HG02870 (cell line): ENCODE data around the gene KCNIP2.

Experiments used
- ATAC-seq: cut with Tn5 transposase; IDR thresholded peaks from one replicate; pipeline ENCODE4 v1.9.1; 2021; ENCODE audit warnings: mild to moderate bottlenecking, moderate library complexity; ENCODE audit not compliant: unreplicated experiment

KCNIP2 gene

GRCh38 chr10:101785801-101786200 is 57.8 kb downstream of the KCNIP2 start:
- no peak for ATAC-seq

GRCh38 chr10:101784558-101784957 is 59.0 kb downstream of the KCNIP2 start:
- ATAC-seq, result no peak

- ATAC-seq, result no peak
These were observed 59.9 kb downstream of the KCNIP2 start for GRCh38 chr10:101783736-101784118.

DNA sequence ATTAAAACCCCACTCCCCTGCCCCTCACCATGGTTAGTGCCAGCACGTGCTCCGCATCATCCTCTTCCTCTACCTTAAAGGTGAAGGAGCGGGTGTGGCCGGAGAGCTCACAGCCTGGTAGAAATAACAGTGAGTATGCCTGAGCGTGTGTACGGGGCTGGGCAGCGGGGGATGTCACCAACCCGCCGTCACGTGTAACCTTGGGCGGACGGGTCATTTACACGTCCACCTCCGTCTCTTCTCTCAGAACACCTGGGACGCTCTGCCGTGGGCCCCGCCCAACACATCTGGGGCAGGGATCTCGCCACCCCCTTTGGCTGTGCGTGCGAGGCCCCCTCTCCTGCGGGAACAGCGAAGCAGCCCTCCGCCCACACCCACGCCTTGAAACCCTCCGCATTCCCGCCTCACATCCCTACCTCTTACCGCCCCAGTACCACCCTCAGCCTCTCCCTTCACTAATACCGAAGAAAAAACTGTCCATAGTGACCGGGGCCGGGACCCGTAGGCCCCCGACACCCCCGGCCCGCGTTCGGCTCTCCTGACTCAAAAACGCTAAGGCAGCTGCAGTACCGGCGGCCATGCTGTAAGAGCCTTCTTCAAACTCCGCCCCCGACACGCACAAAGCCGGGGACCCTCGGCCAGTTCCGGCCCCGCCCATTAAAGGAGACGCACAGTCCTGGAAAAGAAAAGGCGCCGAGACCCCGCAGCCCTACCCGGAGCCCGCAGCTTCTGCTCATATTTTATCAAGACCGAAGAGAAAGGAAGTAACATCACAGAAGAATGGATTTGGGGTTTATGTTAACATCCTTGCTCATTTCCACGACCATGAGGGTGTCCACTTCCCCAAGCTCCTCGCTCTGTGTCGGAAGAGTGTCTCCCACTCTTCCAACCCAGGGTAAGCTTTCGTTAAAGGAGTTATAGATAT is 60.5 kb downstream of the KCNIP2 start, which contains the start of gene NPM3:
TSS of gene NPM3 (minus strand) at position 636 of the 925 bp plus-strand sequence. CDS start at position 580, 56 bp downstream.
- peak; percentile 52 for ATAC-seq

DNA sequence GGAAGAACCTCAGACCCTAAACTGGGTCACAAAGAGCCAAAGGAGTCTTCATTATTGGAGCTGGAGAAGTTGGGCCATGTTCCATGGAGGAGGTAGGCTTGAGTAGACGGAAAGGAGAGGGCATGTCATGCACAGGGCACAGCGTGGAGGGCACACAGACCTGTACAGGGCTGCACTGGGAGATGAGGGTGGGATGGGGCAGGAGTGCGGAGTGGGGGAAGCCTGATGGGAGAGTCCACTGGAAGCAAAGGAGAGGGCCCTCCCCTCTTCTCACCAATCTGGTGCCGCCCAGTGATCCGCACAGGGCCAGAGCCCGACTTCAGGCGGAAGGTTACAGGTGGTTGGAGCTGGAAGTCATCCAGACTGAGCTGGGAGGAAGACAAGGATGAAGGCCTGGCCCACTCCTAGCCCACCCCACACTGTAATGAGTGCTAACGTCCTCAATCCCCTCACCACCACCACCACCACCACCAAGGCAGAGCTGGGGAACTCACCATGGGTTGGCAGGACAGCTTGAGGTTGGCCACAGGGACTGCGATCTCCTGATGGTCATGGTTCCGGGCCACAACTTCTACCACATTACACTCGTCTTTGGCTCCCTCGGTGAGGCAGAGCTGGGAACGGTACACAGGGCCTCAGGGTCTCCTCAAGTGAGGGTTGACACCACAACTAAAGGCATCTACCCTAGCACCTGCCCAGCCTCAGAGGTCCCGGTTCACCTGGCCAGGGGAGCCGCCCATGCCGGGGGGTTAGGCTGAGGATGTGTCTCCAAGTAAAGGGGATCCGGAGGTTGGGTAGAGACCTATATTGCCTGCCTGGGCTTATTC is 61.4 kb downstream of the KCNIP2 start:
- ATAC-seq, result no peak

DNA sequence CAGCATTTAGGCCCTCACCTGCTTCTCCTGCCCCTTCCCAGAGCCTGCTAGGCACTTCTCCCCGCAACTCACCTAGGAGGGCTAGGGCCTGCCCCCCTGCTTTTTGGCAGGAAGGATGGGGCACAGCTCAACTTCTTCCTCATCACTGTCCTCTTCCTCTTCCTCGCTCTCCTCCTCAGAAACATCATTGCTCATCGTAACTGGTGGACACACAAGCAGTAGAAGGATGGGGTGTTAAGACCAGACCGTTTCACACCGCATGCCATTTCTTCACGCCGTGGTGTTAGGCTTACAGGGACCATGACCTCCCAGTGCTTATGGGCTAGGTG is 62.0 kb downstream of the KCNIP2 start:
- ATAC-seq, result no peak

- no peak for ATAC-seq
These were observed 62.6 kb downstream of the KCNIP2 start for GRCh38 chr10:101780818-101781654.

DNA sequence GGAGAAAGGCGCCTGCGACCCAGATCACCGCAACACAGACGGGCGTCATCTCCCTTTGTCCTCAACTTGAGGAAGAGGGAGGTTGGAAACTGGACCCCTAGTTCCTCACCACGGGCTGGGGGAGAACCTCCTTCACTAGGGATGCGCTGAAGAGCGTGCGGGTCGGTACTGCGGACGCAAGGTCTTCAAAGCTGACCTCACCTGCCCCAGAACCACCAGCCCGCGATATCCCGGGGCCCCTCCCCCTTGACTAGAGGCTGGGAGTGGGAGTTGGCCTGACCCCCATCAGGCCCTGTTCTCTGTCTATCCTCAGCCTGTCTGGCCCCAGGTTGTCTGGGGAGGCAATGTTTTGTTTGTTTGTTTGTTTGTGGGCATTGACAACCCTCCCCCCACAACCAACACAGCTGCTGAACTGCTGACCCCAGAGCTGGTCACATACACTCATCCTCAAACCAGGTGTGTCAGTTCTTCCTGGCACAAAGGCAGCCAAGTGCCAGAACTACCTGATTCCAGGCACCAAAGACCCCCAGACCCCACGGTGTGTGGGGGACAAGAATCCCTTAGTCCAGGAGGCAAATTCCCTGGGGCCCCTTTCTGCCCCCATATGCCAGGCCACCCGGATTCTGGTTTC is 63.3 kb downstream of the KCNIP2 start:
- no peak for ATAC-seq

DNA sequence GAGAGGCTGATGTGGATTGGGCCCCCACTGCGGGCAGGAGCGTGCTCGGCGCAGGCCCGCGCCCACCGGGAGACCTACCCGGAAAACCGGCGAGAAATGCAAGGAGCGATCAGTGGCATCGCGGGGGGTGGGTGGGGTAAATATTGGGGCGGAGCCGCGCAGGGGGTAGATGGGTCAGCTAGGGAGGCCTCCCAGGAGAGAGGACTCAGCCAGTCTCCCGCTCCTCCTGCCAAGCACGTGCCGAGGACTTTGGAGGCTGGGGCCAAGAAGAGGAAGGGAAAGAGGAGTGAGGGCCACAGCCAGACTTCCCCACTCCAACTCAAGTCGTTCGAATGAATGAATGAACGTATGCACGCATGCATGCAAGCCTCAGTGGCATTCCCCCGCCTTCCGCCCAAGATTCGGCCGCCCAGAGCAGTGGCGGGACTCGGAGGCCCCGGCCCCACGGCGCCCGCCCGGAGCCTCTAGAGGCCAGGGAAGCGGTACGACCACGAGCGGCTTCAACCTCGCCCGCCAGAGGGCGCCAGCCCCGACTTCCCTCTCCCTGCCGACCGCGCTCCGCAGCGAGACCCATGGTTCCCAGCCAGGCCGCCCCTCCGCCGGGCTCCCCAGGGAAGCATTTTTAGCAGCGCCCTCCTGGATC is 63.9 kb downstream of the KCNIP2 start:
- ATAC-seq, result peak; percentile 38

GRCh38 chr10:101778781-101779543 is 64.6 kb downstream of the KCNIP2 start:
- no peak for ATAC-seq

DNA sequence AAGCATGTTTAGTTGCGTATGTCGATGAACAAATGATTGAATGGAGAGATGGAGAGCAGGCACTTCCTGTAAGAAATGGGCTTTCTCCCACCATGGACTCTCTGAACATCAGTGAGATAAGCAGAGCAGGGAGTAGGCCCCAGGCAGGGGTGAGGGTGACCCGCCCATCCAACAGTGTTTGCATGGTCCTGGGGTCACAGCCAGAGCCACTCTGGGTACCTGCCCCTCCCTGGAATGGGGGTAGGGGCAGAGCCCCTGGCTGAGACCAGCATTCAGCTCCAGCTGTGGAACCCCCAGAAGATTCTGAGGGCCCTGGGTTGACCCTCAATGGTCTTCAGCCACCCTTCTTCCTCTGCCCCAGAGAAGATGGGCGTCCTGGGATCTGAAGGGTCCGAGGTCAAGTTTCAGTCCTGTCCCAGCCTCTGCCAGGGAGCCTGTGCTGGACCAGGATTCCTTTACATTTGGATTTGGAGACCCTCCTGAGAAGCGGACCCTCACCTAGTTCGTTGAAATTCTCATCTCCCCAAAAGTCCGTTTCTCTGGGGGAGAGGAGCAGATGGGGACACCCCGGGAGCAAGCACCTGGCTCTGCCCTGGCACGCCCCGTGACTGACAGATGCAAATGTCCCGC is 65.3 kb downstream of the KCNIP2 start:
- ATAC-seq, result no peak

GRCh38 chr10:101777619-101778145 is 65.9 kb downstream of the KCNIP2 start:
- ATAC-seq, result no peak

GRCh38 chr10:101776161-101776817 is 67.3 kb downstream of the KCNIP2 start:
- no peak for ATAC-seq
